DMS 273 treated with DMSO at 0.1 percent for 48 hours (cell line): Measurements from ENCODE around the gene CHRNE.

Experiments
- DNase-seq: peaks from one replicate; lab custom pipeline; 2025; lab: John Stamatoyannopoulos, UW

CHRNE gene

DNA sequence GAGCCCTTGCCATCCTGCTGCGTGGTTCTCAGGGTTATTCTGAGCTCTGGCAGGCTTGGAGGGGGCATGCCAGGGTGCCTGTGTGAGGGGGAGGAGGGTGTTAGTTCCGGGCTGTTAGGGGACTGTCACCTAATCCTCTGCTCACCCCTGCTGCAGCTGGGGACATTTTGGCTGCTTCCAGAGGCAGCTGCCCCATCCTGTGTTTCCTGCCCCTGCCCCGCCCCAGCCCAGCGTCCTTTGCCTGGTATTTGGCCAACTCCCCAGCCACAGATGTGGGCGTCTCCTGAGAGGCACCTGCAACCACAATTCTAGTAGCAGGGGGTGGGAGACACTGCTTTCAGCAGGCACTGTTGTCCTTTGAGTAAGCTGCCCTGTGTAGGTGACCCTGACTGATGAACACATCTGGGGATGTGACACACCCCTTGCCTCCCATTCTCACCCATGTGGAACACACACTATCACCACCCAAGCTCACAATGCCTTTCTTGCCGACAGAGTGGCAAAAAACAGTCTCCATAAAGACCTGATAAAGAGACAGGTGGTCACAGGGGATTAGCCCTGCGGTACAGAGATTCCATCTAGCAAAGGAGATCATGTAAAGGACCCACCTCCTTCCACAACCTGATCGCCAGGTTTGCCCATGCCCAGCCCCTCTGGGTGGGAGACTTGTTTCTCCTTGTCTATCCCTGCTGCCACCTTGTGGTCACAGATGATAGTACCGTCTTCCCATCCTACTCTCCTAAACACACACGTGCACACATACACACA lies at the start of gene CHRNE:
CHRNE (minus strand) TSS at position 48 of the 768 bp plus-strand sequence; CDS start at position 13, 35 bp downstream.
- no peak for DNase-seq

DNA sequence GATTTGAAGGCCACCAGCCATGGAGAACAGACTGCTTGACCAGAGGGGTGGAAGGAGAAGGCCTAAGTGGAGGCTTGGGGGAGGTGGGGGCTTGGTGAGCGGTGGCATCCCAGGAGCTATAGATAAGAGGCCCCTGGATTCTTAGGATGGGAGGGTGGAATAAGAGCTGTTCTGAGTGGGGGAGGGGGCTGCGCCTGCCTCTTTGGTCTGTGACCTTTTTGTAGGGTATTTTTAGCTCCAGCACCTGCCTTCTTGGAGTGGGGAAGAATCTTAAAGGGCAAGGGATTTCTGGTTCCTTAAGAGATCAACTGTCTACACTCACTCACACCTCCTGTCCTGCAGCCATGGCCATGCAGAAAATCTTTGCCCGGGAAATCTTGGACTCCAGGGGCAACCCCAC lies 48.6 kb upstream of the CHRNE start:
- no peak for DNase-seq

DNA sequence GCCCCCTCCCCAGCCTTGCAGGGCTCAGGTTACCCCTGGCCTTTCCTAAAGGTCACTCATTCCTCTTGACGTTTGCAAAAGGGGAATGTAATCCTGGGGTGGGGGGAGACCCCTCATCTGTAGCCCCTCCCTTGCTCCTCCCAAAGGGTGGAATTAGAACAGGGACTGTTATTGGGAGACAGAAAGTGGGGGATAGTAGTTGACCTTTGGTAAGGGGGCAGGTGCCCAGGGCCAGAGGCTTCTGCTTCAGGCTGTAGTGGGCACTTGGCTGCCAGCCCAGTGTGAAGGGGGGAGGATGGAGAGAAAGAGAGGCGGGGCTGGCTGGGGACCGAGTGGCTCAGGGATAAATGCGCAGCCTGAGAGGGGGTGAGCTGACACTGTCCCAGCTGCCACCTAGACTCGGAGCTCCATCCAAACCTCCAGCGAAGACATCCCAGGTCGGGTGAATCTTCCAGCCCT lies 47.9 kb upstream of the CHRNE start, which contains the start of gene ENO3:
ENO3 (plus strand) TSS at position 374 of the 459 bp plus-strand sequence. CDS start 711 bp downstream, outside the sequence.
- DNase-seq: no peak

DNA sequence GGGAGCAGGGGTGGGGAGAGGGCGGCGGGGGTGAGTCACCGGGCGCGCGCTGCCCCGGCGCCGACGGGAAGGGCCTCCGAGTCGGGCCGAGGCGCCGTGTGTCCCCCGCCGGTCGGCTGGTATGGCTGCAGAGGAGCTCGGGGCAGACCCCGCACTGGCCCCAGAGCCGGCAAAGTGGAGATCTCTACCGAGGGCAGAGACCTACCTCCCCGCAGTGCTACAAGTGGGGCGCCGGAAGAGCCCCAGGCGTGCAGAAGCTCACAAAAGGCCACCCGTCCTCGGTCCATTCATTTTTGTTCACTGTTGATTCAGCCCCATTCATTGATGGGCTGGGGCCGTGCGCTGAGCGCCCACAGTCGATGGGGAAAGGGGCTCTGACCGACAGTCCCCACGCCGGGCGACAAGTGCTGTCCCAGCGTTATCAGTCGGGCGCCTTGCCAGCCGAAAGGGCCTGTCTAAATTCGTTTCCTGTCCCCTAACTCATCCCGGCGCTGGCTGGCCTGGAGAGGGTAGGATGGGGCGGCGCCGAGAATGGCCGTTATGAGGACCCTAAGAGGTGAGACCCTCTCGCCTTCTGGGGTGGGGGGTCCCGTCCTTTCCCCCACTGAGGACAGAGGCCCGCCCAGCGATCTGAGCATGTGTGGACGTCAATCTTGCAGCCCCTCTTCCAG lies 47.3 kb upstream of the CHRNE start:
- no peak for DNase-seq

DNA sequence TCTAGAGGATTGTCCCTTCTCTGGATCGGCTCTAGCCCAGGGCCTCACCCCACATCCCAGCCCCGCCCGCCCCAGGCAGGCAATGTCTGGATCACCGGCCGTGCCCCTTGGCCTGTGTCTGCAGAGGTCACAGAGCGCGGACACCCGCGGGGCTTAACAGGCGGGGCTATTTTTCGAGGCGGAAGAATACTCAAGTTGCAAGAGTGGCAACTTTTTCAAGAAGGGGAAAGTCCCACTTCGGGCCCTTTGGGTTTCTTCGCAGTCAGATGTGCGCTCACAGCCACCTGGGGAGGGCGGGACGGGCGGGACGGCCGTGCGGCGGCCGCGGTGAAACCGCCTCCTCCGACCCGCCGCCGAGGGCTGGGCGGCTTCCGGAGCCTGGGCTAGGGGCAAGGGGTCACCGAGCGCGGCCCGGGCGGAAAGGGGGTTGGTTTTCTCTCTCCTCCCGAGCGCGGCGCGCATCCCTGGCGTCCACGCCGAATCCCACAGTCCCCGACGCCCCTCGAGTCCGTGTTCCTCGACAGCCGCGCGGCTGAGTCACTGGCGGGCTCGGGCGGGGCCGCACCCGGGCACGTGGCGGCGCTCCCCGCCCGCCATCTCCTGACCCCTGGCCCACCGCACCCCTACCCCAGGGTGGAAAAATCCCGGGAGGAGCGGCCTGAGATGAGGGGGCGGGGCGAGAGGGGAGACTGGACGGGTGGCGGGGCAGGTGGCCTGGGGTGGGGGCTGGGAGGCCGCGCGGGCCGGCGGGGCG lies 46.6 kb upstream of the CHRNE start:
- peak; percentile 54 for DNase-seq

DNA sequence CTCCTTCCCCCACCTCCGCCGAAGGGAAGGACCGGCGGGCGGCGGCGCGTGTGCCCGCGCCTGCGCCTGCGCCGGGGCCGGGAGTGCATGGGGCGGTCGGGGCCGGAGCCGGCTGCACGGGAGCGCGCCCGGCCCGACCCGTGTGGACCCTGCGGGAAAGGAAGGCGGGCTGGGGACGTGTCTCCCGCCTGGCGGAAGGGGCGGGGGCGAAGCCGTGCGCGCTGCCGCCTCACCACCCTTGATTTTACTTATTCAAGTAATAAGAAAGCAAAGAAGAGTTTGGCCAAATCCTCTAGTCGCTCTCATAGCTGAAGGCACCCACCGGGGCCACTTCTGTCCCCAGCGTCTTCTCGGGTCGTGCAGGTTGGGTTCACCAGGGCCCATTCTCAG lies 46.0 kb upstream of the CHRNE start:
- DNase-seq: peak; percentile 58

DNA sequence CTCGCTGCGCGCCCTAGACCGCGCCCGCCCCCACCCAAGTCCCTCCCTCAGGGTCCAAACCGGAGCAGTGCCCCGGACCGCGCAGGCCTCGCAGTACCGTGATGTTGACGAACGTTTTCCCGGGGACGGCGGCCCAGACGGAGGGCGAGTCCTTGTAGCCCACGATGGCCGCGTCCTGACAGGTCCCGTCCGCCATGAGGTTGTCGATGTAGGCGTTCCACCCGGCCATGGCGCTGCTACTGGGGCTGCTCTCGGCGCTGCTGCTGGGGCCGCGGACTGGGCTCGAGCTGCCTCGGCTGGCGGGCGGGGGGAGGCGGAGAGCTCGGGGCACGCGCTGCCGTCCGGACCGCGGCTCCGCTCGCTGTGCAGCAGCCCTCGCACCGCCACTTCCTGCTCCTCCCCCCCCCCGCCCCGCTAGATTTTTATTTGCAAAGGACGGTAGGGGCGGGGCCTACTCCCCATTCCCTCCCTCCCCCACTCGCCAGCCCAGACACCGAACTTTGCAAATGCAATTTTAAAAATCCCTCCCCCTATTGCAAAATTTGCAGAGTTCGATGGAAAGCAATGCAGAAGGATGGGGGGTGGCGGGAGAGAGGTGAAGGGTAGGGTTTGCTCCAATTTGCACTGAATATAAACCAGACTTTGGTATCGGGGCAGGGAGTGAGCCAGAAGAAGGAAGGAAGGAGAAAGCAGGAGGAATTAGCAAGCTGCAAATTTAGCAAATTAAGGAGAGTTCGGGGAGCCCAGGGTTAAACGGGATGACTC lies 45.5 kb upstream of the CHRNE start, which contains the start of gene PFN1:
PFN1 (minus strand) TSS at position 365 of the 765 bp plus-strand sequence; CDS start at position 229, 136 bp downstream.
- DNase-seq: peak; percentile 58

DNA sequence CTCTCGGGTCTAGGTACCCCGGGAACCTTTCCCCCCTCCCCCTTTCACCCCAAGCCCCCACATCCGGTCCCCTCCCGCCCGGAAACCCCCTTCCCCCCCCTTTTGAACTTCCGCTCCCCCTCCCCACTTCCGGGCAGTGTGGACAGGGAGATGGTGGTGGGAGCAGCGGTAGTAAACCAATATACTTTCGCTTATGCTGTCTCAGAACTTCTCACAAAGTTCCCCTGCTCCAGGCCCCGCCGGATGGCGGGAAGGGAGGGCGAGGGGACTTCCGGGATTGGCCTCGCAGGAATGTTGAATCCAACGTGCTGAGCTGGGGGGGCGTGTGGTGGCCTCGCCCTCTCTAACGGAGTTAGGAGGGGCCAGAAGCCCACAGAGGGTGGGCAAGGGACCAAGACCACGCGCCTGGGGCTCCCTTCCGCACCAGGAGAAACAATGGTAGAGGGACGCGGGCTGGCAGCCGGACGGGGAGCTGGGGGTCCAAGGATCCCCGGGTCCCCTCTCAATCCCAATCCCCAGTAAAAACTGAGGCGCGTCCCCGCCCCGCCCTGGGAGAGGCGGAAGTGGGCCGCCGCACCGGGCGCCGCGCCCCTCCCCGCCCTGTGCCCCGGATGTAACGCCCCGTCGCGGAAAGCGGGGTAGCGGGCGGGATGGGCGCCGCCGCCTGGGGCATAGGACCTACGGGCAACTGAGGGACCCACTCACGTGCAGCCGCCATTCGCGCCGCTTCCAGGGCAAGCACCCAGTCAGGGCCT lies 44.7 kb upstream of the CHRNE start:
- no peak for DNase-seq

DNA sequence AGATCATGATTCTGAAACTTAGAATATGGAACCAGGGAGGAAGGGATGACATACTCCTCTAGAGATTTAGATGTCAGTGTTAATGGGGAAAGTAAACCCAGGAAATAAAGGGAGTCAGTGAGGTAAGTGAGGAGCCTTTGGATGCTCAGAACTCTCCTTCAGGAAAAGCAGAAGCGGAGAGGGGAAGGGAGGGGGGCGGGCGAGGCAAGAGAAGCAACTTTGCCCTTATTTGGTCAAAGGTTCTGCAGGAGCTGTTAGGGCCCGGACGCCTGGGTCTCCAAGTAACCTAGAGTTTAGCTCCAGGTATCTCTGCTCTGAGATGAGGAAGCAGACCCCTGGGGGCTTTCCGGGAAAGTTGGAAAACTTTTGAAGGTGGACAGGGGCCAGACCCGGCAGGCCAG lies 44.1 kb upstream of the CHRNE start:
- DNase-seq: no peak

DNA sequence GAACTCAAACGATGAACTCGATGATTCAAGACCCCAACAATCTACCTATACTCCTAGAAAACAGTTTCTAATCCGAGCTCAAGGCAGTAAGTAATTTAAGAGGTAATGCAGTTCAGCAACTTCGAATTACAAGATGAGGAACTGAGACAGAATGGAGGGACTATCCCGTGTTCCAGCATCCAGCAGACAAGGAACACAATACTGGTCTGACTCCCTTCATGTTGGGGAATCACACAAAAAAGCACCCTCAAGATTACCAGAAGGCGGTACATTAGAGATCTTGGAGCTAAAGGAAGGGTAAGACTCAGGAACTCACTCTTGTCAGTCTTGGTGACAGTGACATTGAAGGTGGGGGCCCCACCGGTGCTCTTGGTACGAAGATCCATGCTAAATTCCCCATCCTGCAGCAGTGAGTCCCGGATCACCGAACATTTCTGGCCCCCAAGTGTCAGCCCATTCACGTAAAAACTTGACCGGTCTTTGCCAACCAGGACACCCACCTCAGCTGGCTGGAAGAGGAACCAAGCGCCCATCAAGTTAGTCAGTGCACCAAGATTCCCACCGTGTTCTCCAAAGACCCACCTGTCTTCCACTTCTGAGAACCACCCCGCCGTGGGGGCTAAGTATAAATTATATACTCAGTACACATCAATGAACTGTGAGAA lies 43.5 kb upstream of the CHRNE start:
- no peak for DNase-seq

DNA sequence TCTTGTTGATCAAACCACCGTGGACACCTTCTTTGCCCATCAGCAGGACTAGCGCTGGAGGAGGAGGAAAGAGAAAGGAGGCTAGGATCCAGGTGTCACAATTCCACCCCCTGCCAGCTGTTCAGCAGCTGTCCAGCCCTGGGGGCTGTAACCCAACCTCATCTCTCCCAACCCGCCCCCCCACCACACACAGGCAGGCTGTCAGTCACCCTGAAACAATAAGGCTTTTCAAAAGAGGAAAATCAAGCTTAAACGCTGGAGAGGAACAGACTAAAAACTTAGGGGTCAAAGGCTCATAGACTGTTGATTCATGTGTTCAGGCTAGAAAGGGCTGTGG lies 43.0 kb upstream of the CHRNE start:
- DNase-seq: no peak

DNA sequence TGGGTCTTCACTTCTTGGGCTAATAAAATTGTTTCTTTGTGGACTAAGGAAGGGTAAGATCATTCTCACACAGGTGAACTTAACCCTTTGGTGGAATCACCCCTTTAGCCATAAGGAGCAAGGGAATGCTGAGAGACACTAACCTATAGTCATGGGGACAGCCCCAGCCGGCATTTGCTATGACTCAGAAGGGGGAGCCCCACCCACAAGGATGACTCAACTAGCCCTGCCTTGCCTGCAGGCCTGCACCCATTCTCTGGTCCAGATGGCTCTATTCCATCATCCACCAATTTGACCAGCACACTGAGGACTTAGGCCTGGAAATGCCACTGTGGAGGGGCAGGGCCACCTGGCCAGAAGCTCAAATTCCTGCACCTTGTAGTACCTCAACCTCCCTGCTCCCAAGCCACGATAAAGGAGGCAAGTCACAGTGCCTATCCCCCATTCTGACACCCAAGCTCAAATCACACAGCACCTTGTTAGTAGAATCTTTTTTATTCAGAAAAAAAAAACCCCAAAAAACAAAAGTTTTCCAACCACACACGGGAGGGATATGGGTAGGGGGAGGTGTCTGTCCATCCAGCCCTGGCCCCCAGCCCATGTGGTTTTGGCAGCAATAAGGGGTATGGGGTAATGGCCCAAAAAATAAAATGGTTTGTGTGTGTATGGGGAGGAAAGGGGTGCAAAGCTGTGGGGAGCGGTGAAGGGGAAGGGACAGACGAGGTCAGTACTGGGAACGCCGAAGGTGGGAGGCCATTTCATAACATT lies 42.5 kb upstream of the CHRNE start:
- peak; percentile 21 for DNase-seq

DNA sequence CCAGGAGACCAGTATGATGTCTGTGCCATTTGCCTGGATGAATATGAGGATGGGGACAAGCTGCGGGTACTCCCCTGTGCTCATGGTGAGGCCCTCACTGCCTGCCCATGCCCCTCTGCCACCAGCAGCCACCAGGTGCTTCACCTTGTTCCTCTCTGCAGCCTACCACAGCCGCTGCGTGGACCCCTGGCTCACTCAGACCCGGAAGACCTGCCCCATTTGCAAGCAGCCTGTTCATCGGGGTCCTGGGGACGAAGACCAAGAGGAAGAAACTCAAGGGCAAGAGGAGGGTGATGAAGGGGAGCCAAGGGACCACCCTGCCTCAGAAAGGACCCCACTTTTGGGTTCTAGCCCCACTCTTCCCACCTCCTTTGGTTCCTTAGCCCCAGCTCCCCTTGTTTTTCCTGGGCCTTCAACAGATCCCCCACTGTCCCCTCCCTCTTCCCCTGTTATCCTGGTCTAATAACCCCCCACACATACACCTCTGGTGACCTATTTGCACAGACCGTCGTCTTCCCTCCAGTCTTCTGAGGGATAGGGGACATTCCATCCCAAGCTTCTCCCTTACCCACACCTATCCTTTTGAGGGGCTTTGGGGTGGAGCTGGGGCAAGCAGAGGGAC lies 41.8 kb upstream of the CHRNE start:
- no peak for DNase-seq

DNA sequence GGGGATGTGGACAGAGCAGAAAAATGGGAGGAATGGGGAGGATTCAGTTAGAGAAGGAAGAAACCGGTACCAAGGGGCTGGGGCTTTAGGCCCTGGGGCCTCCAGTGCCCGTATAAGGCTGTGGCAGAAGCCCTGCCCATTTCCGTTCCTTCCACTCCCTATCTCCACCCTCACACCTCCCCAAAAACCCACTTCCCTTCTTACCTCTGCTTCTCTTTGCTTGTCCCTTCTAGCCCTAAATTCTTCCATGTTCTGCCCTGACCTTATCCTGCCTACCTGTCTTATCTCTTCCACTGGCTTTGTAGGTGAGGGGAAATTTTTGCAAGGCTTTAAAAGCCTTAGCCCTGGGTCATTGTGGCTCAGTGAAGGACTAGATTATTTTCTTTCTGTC lies 41.3 kb upstream of the CHRNE start:
- DNase-seq: no peak

DNA sequence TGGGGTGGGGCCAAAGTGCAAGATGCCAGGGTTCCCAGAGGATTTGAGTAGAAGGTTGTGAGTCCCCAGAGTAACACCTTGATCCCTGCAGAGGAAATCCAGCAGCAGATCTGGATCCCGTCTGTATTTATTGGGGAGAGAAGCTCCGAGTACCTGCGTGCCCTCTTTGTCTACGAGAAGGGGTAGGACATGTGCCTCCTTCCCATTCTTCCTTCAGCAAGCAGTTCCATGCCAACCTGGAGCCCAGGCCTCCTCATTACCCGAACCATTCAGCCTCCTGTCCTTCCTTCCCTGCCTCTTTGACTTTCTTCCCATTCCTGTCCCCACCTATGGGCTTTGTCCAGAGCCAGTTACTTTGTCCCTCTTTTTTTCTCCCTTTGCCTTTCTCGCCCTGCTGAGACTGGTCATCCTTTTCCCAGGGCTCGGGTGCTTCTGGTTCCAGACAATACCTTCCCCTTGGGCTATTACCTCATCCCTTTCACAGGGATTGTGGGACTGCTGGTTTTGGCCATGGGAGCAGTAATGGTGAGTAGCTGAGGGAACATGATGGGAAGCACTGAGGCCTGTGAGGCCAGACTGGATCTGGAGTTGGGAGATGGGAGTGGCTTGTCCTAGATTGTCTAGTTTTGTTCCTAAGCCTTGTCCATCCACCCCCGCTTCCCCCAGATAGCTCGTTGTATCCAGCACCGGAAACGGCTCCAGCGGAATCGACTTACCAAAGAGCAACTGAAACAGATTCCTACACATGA lies 40.0 kb upstream of the CHRNE start:
- no peak for DNase-seq

DNA sequence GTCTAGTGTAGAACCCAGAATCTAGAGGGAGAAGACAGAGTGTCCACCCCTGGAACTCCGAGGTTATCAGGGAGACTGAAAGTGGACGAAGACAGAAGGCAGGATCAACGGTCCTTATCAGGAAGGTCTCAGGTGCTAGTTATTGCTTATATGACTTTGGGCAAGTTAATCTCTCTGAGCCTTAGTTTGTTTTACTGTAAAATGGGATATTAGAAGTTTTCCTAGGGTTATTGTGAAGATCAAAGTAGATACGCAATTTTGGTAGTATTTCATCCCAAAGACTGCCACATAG lies 38.4 kb upstream of the CHRNE start:
- DNase-seq: no peak

DNA sequence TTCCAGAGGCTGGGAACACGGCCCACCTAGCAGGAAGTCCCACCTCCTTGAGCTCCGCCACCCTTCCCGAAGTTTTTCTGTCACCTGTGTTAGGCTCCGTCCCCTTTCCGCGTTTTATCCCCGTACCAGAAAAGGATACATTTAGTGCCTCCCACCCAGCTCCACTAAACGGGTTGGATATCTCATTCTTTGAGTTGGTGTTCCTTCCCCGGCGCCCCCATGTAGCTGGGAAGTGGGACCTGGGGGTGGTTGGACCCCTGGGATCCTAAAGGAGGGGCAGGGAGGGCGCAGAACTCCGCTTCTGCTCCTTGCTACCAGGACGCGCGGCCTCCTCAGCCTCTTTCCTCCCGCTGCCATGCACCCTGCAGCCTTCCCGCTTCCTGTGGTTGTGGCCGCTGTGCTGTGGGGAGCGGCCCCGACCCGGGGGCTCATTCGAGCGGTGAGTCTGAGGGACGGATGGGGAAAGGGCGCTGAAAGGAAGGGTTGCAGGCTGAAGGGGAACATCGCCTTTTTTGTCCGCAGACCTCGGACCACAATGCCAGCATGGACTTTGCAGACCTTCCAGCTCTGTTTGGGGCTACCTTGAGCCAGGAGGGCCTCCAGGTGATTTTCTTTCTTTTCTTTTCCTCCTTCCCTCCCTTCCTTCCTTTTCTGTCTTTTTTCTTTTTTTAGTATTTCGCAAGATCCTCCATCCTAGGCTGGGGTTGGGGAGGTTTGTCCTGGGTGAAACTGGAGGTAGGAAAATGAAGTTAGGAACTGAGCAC lies 37.8 kb upstream of the CHRNE start:
- no peak for DNase-seq
